SIG-M5 treated with dmso at 0.1 percent for 504 hours (cell line): ENCODE results near the gene LURAP1L.

ENCODE experiments used
- DNase-seq: peaks from one replicate; lab custom pipeline; 2025; ENCODE audit not compliant: unreplicated experiment; lab: John Stamatoyannopoulos, UW

The LURAP1L gene

GRCh38 chr9:12812710-12813109, 37.9 kb downstream of the LURAP1L start:
- no peak for DNase-seq

GRCh38 chr9:12813533-12813932, 38.7 kb downstream of the LURAP1L start:
- no peak for DNase-seq

GRCh38 chr9:12813960-12814876, 39.4 kb downstream of the LURAP1L start:
- DNase-seq = peak; percentile 30

- no peak for DNase-seq
Observed at GRCh38 chr9:12814877-12815237, 40.0 kb downstream of the LURAP1L start.

GRCh38 chr9:12815888-12816287, 41.1 kb downstream of the LURAP1L start:
- no peak for DNase-seq

GRCh38 chr9:12816656-12817101, 41.9 kb downstream of the LURAP1L start:
- no peak for DNase-seq

- DNase-seq = no peak
Observed at GRCh38 chr9:12817702-12818101, 42.9 kb downstream of the LURAP1L start.

GRCh38 chr9:12818431-12819000, 43.7 kb downstream of the LURAP1L start:
- DNase-seq = no peak

- DNase-seq = no peak
Observed at GRCh38 chr9:12819436-12820185, 44.8 kb downstream of the LURAP1L start.

- no peak for DNase-seq
Observed at GRCh38 chr9:12822111-12822510, 47.3 kb downstream of the LURAP1L start.

- no peak for DNase-seq
Observed at GRCh38 chr9:12826924-12827565, 52.2 kb downstream of the LURAP1L start.

GRCh38 chr9:12833701-12834100, 58.9 kb downstream of the LURAP1L start:
- DNase-seq = no peak

- no peak for DNase-seq
Observed at GRCh38 chr9:12838546-12838945, 63.7 kb downstream of the LURAP1L start.

- DNase-seq = no peak
Observed at GRCh38 chr9:12843735-12844134, 68.9 kb downstream of the LURAP1L start.

GRCh38 chr9:12846035-12846434, 71.2 kb downstream of the LURAP1L start:
- no peak for DNase-seq

- no peak for DNase-seq
Observed at GRCh38 chr9:12847561-12847960, 72.7 kb downstream of the LURAP1L start.

GRCh38 chr9:12849486-12850003, 74.7 kb downstream of the LURAP1L start:
- DNase-seq = peak; percentile 6

- no peak for DNase-seq
Observed at GRCh38 chr9:12851341-12852090, 76.7 kb downstream of the LURAP1L start.

GRCh38 chr9:12853051-12853450, 78.2 kb downstream of the LURAP1L start:
- no peak for DNase-seq

- DNase-seq = no peak
Observed at GRCh38 chr9:12854221-12854620, 79.4 kb downstream of the LURAP1L start.
